Type B pancreatic cell (in vitro differentiated cells): Measurements from ENCODE around the gene ERICH6. TPM values are rescaled to one million over a fixed set of nuclear protein-coding genes. Genes with fewer than 3 reads are reported as not detected.

Experiments used
- DNase-seq: peaks from one replicate; pipeline ENCODE4 v3.0.0; 2021; ENCODE audit warnings: mixed read lengths; ENCODE audit not compliant: unreplicated experiment; ENCODE audit errors: extremely low spot score
- H3K27ac Mint-ChIP-seq: 2 replicates; pipeline ENCODE4 v1.8.0; 2021; ENCODE audit warnings: mild to moderate bottlenecking, mixed read lengths
- H3K27me3 Mint-ChIP-seq: 2 replicates; pipeline ENCODE4 v1.8.0; 2021; ENCODE audit warnings: mixed read lengths
- H3K36me3 Mint-ChIP-seq: 2 replicates; pipeline ENCODE4 v1.8.0; 2021; ENCODE audit warnings: mixed read lengths
- H3K4me1 Mint-ChIP-seq: one replicate; pipeline ENCODE4 v1.8.0; 2021; ENCODE audit warnings: mixed read lengths; ENCODE audit not compliant: unreplicated experiment
- H3K4me3 Mint-ChIP-seq: 2 replicates; pipeline ENCODE4 v1.8.0; 2021; ENCODE audit warnings: mild to moderate bottlenecking, mixed read lengths
- H3K9me3 Mint-ChIP-seq: 2 replicates; pipeline ENCODE4 v1.8.0; 2021; ENCODE audit warnings: mixed read lengths
- CTCF ChIP-seq: fragments of 200-600 bp; sonication (generic); conservative IDR thresholded peaks from 2 replicates; pipeline ENCODE4 v1.5.0; 2021; ENCODE audit warnings: antibody characterized with exemption, mild to moderate bottlenecking
- total RNA-seq: library from RNA; stranded (reverse); gene quantifications from 2 replicates; pipeline ENCODE4 v1.2.1, GENCODE V29; 2021; ENCODE audit warnings: low replicate concordance

ERICH6 gene
- total RNA-seq, 1 donor from 2014 or later = not detected

GRCh38 chr3:150742679-150743078 is 39.0 kb upstream of the ERICH6 start:
- Mint-ChIP-seq H3K36me3 (peaks cover 16% of the 10 kb centered on the region), H3K4me3 (no peak overlapping the region), H3K27me3 (no peaks in the 10 kb centered on the region), H3K27ac (peak overlapping the region; percentile 18), H3K4me1 (peaks cover 20% of the 10 kb centered on the region), H3K9me3 (no peaks in the 10 kb centered on the region)
- TF ChIP-seq CTCF = no peak
- no peak for DNase-seq

- Mint-ChIP-seq H3K27ac (peak overlapping the region; percentile 18), H3K9me3 (no peaks in the 10 kb centered on the region)
Measured at GRCh38 chr3:150742141-150742523, 38.4 kb upstream of the ERICH6 start.

GRCh38 chr3:150741497-150742140 is 37.9 kb upstream of the ERICH6 start:
- DNase-seq = no peak
- no peaks in the 10 kb centered on the region for H3K27me3 Mint-ChIP-seq
- no peak overlapping the region for H3K4me3 Mint-ChIP-seq
- H3K4me1 Mint-ChIP-seq = peaks cover 25% of the 10 kb centered on the region
- peaks cover 16% of the 10 kb centered on the region for H3K36me3 Mint-ChIP-seq
- no peaks in the 10 kb centered on the region for H3K9me3 Mint-ChIP-seq
- H3K27ac Mint-ChIP-seq = no peak overlapping the region
- TF ChIP-seq CTCF = no peak

More at GRCh38 chr3:150742141-150742523, 38.4 kb upstream of the ERICH6 start:
- Mint-ChIP-seq H3K27me3 (no peaks in the 10 kb centered on the region), H3K4me3 (no peak overlapping the region), H3K4me1 (peaks cover 26% of the 10 kb centered on the region), H3K36me3 (peaks cover 16% of the 10 kb centered on the region)
- no peak for TF ChIP-seq CTCF
- DNase-seq = no peak

- no peaks in the 10 kb centered on the region for H3K9me3 Mint-ChIP-seq
- no peak for TF ChIP-seq CTCF
- no peak for DNase-seq
- peaks cover 23% of the 10 kb centered on the region for H3K4me1 Mint-ChIP-seq
- no peaks in the 10 kb centered on the region for H3K27me3 Mint-ChIP-seq
- no peak overlapping the region for H3K27ac Mint-ChIP-seq
- H3K4me3 Mint-ChIP-seq = no peak overlapping the region
- H3K36me3 Mint-ChIP-seq = peaks cover 16% of the 10 kb centered on the region
Measured at GRCh38 chr3:150740733-150741496, 37.2 kb upstream of the ERICH6 start.

- Mint-ChIP-seq H3K4me1 (peaks cover 27% of the 10 kb centered on the region), H3K36me3 (peaks cover 16% of the 10 kb centered on the region), H3K9me3 (no peaks in the 10 kb centered on the region), H3K27ac (no peak overlapping the region), H3K4me3 (no peak overlapping the region), H3K27me3 (no peaks in the 10 kb centered on the region)
- no peak for TF ChIP-seq CTCF
- no peak for DNase-seq
Measured at GRCh38 chr3:150739877-150740645, 36.3 kb upstream of the ERICH6 start.
